ENCODE measurements around the gene TMEM61.
A peak's percentile ranks its signal among the peaks of the same experiment; 100 is the strongest.
"Not testable (repeated sequence)": the region's sequence is repeated elsewhere in the genome, so short reads cannot be mapped to it uniquely, and the experiment has no call there.

TMEM61 gene

GRCh38 chr1:55001311-55001710 lies 20.9 kb downstream of the TMEM61 start:
- DNase-seq (ENCODE audit: low read depth): no peak

- DNase-seq (ENCODE audit: low read depth): no peak
Observed at GRCh38 chr1:55002686-55003085, 22.3 kb downstream of the TMEM61 start.

- no peak for DNase-seq (ENCODE audit: low read depth)
Observed at GRCh38 chr1:55005351-55006140, 25.1 kb downstream of the TMEM61 start.

GRCh38 chr1:55006931-55007330 lies 26.5 kb downstream of the TMEM61 start:
- DNase-seq (ENCODE audit: low read depth): no peak

- DNase-seq (ENCODE audit: low read depth): no peak
Observed at GRCh38 chr1:55007625-55008024, 27.2 kb downstream of the TMEM61 start.

GRCh38 chr1:55010194-55010886 lies 29.9 kb downstream of the TMEM61 start:
- no peak for DNase-seq (ENCODE audit: low read depth)

- DNase-seq (ENCODE audit: low read depth): no peak
Observed at GRCh38 chr1:55010887-55011217, 30.4 kb downstream of the TMEM61 start.

- DNase-seq (ENCODE audit: low read depth): no peak
Observed at GRCh38 chr1:55012661-55013060, 32.2 kb downstream of the TMEM61 start.

GRCh38 chr1:55015123-55015522 lies 34.7 kb downstream of the TMEM61 start:
- DNase-seq (ENCODE audit: low read depth): no peak

GRCh38 chr1:55015731-55016620 lies 35.5 kb downstream of the TMEM61 start:
- DNase-seq (ENCODE audit: low read depth): no peak

- DNase-seq (ENCODE audit: low read depth): no peak
Observed at GRCh38 chr1:55018395-55018794, 38.0 kb downstream of the TMEM61 start.

GRCh38 chr1:55021942-55022546 lies 41.6 kb downstream of the TMEM61 start:
- DNase-seq (ENCODE audit: low read depth): peak; percentile 31

GRCh38 chr1:55024163-55024562 lies 43.7 kb downstream of the TMEM61 start:
- not testable (repeated sequence) for DNase-seq (ENCODE audit: low read depth)

- not testable (repeated sequence) for DNase-seq (ENCODE audit: low read depth)
Observed at GRCh38 chr1:55026682-55027081, 46.3 kb downstream of the TMEM61 start.

GRCh38 chr1:55031098-55031497 lies 50.7 kb downstream of the TMEM61 start:
- DNase-seq (ENCODE audit: low read depth): not testable (repeated sequence)

GRCh38 chr1:55033265-55033614 lies 52.8 kb downstream of the TMEM61 start:
- DNase-seq (ENCODE audit: low read depth): no peak

GRCh38 chr1:55034476-55035133 lies 54.2 kb downstream of the TMEM61 start:
- no peak for DNase-seq (ENCODE audit: low read depth)

GRCh38 chr1:55035904-55036303 lies 55.5 kb downstream of the TMEM61 start:
- DNase-seq (ENCODE audit: low read depth): no peak

- DNase-seq (ENCODE audit: low read depth): no peak
Observed at GRCh38 chr1:55037733-55038551, 57.5 kb downstream of the TMEM61 start.

GRCh38 chr1:55038552-55038838 lies 58.1 kb downstream of the TMEM61 start:
- no peak for DNase-seq (ENCODE audit: low read depth)

GRCh38 chr1:55038974-55039341 lies 58.5 kb downstream of the TMEM61 start:
- no peak for DNase-seq (ENCODE audit: low read depth)
